Stimulated activated CD8-positive, alpha-beta memory T cell treated with anti-CD3 and anti-CD28 coated beads, Interleukin-12 subunit alpha, Interleukin-12 subunit beta, amount 100 ng/mL, for 4 hours (primary cell): Measurements from ENCODE around the gene FSIP1.

ENCODE experiments used
- DNase-seq: peaks from one replicate; pipeline ENCODE4 v3.0.0-alpha.2; 2020; ENCODE audit warnings: low read depth

Gene FSIP1

DNA sequence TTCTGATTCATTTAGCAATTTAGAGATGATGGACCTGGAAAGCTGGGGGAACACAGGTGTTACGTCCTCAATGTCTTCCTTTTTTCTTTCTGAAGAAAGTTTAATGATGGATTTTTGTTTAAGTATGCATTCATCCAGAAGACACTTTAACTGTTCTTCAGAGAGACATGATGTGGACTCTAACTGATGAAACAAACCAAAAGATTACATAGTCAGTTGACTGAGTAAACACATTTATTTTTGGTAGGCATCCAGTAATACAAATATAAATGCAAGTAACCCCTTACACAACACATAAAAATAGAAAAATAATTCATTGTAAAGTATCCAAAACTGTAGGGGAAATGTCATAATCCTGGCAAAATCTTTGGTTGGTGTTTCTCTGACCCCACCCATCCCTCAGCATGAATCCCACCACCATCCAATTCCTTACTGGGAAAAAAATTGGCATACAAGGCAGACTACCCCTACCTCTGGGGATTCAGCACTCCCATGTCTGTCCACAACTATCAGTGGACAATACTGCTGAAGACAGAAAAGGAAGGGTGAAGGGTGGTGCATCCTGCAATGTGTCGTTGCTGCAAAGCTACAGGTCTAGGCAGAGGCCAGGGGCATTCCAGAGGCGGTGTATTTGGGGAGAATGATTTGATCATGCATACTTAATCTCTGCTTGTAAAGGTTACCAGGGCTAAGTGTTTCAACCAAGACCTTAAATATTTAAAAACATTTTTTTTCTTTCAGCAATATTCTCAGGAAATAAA, 164.4 kb downstream of the FSIP1 start:
- no peak for DNase-seq

DNA sequence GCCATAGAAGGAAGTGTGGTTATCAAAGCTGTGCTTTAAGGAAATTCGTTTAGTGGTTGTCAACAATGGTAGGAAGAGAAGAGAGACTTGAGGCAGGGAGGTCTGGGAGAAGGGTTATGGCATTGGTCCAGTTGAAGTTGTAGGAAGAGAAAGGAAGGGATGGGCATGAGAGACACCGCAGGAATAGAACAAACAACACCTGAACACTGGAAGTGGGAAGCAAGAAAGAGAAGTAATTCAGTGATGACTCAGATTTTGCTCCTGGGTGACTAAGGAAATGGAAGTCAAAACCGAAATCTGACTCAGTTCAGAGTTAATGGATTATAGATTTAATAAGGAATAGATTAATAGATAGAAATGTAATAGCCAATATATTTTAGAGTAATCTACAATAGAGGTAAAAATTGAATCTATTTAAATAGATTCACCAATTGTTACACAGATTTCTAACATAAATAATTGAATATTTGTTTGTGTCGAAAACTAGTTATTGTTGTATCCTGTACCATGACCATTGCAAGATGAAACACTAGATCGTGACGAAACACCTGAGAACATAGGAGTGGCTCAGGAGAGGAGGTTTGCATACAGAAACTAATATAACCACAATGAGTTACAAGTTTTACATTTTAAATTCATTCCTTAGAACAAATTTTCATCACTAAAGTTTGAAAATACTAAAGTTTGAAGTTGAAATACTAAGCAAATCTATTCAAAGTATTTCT, 165.7 kb downstream of the FSIP1 start:
- DNase-seq: no peak

DNA sequence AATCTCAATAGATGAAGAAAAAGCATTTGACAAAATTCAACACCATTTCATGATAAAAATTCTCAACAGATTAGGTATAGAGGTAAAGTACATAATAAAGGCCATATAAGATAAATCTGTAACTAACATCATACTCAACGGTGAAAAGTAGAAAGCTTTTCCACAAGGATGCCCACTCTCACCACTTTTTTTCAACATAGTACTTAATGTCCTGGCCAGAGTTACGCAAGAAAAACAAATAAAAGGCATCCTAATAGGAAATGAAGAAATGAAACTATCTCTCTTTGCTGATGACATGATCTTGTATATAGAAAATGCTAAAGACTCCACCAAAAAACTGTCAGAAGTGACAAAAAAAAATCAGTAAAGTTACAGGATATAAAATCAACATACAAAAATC, 168.8 kb downstream of the FSIP1 start:
- DNase-seq: no peak

DNA sequence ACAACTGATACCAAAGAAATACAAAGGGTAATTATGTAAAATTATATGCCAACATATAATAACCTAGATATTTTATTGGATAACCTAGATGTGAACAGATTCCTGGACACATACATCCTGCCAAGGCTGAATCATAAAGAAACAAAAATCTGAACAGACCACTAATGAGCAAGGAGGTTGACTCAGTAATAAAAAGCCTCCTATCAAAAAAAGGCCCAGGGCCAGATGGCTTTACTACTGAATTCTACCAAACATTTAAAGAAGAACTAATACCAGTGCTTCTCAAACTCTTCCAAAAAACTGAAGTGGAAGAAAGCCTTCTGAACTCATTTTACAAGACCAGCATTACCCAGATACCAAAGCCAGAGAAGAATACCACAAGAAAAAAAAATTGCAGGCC, 169.4 kb downstream of the FSIP1 start:
- DNase-seq: no peak

DNA sequence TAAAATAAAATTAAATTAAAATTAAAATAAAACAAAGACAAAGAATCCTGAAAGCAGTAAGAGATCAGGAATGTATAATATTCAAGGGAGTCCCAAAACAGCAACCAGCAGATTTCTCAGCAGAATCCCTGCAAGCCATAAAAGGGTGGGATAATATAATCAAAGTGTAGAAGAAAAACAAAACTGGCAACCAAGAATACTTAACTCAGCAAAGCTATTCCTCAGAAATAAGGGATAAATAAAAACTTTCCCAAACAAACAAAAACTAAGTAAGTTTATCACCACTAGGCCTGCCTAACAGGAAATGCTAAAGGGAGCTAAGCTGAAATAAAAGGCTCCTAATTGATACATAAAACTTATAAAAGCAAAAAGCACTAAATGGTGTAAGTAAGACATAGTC, 172.0 kb downstream of the FSIP1 start:
- DNase-seq: no peak

DNA sequence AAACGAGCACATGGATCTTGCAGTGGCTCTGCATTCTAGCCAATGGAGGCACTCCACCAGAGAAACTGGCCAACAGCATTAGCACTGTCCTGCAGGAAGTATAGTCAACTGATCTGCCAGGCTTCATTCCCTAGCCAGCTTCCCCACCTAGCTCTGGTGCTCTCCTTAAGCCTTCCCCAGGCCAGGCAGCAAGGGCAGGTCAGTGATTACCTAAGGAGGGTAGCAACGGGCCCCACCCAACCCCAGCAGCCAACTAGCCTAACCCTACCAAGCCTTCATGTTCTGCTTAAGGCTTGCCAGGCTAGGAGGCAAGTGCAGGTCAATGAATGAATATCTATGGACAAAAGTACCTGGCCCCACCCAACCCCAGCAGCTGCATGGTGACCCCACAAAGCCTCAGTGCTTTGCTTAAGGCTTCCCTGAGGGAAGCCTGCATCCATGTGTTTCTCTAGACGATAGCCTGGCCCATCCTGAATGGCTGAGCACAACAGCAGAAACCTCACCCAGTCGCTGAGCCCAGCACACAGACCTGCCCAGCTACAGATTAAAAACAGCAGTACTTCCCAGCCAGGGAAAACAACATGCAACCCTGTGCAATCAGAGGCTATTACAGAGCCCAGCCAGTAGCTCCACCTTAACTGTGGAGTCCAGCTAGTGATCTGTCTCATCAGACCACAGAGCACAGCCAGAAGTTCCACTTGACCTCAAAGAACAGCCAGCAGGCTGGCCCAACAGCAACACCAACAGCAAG, 173.3 kb downstream of the FSIP1 start:
- no peak for DNase-seq

DNA sequence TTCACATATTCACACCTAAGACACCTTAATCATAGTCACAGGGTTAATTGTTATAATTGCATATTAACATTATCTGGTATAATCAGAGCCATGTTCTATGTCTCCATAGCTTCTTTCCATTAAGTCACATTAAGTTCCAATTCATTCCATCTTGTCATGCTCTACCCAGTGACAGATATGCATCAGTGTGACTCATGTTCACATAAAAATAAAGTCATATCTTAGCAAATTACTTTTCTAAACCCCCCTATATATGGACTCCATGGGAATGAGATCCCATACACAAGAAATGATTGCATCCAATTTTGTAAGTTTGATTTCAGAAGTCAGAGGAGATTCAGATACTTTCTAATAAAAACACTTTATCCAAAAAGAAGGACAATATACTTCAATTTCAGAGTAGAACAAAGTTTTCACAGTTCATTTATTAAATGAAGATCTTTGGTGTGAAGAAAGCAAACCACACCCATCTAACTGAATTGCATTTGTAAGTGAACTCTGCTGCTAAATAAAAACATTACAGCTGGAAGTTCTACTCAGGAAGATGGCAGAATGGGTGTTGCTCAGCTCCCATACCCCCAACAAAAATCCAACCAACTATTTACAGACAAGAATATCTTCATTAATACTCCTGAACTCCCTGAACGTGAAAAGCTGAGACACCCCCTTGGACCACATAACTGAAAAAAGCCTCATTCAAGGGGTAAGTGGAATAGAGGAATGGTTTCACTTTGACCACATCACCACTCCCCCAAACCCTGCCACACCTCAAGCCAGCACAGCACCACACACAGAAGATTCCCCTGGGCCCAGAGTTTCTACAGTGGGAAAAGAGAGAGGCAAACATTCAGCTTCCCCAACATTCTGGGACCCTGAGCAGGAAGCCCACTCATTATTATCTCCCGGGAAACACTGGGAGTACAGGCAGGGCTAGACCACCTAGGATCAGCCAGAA, 174.2 kb downstream of the FSIP1 start:
- DNase-seq: no peak

DNA sequence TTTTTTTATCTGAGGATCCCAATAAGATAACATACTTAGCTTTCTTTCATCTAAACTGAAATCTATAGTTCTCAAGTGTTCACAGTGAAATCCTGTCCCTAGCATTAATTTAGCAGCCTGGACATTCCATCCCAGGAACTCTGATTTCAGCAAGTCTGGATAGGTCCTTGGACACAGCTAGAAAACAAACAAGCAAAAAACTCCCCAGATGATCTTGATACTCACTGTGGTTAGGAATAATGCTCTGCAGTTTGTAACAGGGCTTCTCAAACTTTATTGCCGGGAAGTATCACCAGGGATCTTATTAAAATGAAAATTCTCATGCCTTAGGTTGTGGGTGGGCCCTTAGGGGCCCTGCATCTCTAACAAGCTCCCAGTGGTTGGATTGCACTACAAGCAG, 177.5 kb downstream of the FSIP1 start:
- no peak for DNase-seq

DNA sequence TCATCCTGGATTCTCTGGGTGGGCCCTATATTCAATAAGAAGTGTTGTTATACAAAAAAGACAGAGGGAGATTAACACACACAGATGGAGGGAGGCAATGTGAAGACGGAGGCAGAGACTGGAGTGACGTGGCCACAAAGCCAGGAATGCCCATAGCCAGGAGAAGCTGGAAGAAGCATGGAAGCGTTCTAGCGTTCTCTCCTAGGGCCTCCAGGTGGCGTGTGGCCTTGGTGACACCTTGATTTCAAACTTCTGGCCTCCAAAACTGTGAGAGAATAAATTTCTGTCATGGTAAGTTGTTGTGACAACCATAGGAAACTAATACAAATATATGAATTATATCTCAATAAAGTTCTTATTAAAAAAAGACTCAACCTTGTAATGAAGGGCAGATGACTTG, 180.5 kb downstream of the FSIP1 start:
- no peak for DNase-seq

DNA sequence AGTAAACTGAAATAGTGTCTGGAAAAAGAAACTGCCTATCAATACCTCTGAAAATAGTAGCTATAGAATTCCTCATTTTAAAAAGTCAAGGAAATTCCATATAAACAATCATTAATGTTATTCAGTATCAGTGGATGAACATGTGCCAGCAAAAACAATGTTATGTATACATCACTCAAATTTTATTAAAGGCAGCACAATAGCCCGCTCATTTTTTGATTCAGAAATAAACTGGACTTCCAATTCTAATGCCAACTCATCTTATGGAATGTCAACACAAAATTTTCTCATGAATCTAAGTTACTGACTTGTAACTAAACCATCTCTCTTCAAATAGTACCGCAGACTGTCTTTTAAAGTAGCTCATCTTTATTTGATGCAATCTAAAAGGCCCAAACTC, 182.8 kb downstream of the FSIP1 start:
- no peak for DNase-seq

DNA sequence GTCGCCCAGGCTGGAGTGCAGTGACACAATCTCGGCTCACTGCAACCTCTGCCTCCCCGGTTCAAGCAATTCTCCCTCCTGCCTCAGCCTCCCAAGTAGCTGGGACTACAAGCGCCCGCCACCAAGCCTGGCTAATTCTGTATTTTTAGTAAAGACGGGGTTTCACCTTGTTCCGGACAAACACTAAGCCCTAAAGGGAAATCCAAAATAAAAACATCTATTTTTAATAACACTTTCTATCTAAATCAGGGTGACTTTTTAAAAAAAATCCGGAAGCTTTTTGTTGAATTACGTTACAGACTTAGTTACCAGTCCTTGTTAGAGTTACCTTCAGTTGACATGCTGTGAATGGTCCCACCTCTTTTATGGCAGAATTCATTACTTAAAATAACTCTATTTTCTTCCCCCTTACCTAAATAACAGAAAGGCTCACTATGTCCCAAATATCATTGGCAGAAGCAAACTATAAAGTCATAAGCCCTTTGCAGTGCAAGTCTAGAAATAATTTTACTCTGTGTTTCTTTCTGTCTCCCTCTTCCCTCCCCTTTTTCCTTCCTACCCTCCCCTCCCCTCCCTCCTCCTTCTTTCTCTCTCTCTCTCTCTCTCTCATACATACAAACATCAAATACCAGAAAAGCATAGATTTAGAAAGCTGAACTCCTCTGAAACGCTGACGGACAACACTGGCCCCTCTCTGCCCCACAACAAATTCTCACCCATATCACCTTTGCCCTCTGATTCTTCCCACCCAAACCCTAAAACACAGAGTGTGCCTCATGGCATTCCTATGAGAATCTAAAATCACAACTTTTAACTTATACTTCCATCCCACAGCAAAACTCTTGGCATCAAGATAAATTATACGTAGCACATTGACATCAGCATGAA, 183.4 kb downstream of the FSIP1 start:
- no peak for DNase-seq

DNA sequence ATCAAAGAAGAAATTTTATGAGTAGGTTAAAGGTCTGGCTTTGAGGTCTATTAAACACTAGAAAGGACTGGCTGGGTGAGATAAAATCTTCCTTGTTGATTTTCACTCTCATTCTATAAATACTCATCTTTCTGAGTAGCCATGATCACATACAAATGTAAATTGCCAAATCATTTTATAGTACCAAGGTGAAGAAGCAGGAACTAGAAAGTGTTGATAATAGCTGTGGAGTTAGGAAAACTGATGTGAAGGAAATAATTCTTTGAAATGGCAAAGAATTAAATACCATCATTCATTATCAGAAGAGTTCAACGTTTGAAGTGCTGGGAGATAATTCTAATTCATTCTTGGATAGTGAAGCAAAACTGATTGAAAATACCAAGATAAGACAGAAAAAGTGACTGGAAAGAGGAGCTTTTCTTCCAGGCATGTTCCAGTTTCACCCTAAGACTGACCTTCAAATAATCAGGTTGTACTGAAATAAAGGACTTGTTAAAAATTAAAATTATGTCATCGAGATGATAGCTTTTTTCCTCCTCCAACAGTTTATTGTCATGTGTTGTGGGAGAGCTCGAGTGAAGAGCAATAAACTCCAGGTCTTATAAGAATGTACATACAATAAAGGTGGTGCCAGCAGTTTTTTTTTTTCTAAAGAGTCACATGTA, 184.3 kb downstream of the FSIP1 start:
- DNase-seq: no peak

DNA sequence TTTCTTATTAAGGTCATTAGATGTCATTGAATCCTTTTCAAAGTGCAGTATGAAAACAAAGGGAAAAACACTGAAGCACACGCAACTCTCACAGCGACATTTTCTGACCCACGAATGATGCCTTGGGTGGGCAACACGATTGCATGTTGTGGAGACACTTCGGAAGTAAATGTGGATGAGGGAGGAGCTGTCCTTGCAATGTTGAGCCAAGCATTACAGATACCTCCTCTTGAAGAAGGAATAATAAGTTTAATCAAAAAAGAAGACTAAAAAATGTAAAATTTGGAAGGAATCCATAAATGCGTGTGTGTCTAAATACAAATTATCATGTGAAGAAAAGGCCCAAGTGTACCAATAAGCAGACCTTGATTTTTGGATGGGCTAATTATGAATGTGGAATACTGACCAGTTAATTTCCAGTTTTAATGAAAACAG, 184.9 kb downstream of the FSIP1 start:
- DNase-seq: no peak

DNA sequence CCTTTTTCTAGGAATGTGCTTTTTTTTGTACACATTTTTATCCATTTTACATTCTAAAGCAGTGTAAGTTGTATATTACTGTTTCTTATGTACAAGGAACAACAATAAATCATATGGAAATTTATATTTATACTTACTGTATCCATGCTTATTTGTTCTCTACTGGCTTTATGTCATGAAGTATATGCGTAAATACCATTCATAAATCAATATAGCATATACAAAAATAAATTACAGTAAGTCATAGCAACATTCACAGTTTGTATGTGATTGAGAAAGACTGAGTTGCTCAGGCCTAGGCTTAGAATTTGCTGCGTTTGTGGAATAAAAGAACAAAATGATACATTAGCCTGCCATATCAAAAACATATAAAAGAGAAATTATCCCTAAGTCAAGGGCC, 185.3 kb downstream of the FSIP1 start:
- DNase-seq: no peak

DNA sequence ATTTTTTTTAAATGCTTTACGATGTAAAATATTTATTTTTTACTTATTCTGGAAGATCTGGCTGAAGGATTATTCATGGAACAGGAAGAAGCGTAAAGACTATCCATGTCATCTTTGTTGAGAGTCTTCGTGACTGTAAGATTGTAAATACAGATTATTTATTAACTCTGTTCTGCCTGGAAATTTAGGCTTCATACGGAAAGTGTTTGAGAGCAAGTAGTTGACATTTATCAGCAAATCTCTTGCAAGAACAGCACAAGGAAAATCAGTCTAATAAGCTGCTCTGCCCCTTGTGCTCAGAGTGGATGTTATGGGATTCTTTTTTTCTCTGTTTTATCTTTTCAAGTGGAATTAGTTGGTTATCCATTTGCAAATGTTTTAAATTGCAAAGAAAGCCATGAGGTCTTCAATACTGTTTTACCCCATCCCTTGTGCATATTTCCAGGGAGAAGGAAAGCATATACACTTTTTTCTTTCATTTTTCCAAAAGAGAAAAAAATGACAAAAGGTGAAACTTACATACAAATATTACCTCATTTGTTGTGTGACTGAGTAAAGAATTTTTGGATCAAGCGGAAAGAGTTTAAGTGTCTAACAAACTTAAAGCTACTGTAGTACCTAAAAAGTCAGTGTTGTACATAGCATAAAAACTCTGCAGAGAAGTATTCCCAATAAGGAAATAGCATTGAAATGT, 186.1 kb downstream of the FSIP1 start:
- no peak for DNase-seq

DNA sequence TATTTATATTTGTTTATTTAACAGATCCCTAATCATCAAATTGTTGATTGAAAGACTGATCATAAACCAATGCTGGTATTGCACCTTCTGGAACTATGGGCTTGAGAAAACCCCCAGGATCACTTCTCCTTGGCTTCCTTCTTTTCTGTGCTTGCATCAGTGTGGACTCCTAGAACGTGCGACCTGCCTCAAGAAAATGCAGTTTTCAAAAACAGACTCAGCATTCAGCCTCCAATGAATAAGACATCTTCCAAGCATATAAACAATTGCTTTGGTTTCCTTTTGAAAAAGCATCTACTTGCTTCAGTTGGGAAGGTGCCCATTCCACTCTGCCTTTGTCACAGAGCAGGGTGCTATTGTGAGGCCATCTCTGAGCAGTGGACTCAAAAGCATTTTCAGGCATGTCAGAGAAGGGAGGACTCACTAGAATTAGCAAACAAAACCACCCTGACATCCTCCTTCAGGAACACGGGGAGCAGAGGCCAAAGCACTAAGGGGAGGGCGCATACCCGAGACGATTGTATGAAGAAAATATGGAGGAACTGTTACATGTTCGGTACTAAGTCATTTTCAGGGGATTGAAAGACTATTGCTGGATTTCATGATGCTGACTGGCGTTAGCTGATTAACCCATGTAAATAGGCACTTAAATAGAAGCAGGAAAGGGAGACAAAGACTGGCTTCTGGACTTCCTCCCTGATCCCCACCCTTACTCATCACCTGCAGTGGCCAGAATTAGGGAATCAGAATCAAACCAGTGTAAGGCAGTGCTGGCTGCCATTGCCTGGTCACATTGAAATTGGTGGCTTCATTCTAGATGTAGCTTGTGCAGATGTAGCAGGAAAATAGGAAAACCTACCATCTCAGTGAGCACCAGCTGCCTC, 187.1 kb downstream of the FSIP1 start:
- DNase-seq: no peak

DNA sequence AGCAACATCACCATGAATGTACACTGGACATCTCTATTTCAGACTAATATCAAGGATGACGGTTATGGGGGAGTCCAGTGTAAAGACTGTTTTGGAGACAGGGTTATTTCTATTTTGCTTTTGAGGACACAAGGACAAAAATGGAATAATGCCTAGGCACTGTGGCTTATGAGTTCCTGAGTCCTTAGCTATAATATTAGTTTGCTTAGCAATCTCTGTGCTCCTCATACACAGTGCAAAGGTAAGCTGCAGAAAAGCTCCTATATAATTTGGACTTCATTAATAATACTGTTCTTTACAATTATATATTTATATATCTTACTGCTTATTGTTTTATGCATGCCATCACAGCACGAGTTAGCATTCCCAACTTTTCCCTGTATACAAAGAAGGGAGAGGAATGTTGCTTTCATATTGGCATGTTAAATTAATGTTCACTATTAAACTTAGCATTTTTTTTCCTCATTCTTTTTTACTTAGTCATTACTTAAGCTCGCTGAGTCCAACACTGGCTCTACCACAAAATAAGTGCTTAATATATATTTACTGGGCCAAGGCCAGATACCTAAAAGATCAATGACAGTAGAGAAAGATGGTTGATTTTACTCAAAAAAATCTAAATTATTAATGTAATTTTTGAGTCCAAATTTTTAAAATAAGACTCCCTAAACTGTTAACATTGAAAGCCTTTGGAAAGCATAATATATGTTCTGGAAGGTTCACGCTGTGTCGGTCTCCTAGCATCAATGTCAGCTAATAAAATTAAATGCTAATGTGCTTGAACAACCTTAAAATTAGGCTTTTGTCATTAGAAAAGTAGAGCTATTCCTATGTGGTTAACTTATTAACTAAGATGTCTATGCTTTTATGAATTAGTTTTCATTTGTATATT, 187.9 kb downstream of the FSIP1 start:
- DNase-seq: no peak
